GM23248 (cell line): ENCODE measurements around the gene STIL.

Source experiments
- EZH2 ChIP-seq: fragments of 200-600 bp; sonication (generic); IDR thresholded peaks from 2 replicates; pipeline ENCODE4 v1.6.1; 2018; ENCODE audit warnings: antibody characterized with exemption, mild to moderate bottlenecking; ENCODE audit not compliant: insufficient read depth, poor library complexity, severe bottlenecking
- EZH2phosphoT487 ChIP-seq: fragments of 200-600 bp; sonication (generic); IDR thresholded peaks from 2 replicates; pipeline ENCODE4 v1.6.1; 2018; ENCODE audit warnings: antibody characterized with exemption, moderate library complexity, mild to moderate bottlenecking, low read depth; ENCODE audit not compliant: insufficient read depth

DNA sequence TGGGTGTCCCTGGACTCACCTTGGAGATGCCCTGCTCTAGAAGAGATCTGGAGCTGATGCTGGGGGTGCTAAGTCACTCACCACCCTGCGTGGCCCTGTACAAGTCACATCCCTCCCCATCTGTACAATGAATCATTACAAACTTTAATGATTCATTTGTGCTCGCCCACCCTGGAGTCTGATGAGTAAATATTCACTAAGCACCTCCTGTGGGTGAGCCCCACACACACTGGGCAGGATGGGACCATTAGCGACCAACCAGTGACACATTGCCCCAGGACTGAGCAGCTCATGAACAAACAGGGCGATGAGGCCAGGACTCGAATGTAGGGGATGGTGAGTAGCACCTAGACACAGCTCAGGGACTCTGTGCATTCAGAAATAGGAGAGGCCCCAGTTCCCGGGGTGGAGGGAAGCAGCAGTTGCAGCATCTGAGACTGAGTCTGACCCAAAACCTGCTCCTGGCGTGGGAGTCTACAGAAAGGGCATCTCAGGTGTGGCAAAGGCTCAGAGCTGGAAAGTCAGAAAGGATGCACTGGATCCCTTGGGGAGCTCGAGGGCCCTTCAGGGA is 106.1 kb downstream of the STIL start:
- TF ChIP-seq EZH2 = no peak
- no peak for TF ChIP-seq EZH2phosphoT487
